KOPT-K1 (cell line): Measurements from ENCODE around the gene L3MBTL4.
"Not testable (repeated sequence)": the region's sequence is repeated elsewhere in the genome, so short reads cannot be mapped to it uniquely, and the experiment has no call there.

Source experiments
- H3K27ac ChIP-seq: fragments of 200-600 bp; sonication (generic); 2 replicates; pipeline ENCODE4 v1.5.1; 2016; ENCODE audit warnings: antibody characterized with exemption, mild to moderate bottlenecking, low read depth, low read length; ENCODE audit not compliant: poor library complexity, severe bottlenecking
- H3K36me3 ChIP-seq: fragments of 200-600 bp; sonication (generic); 2 replicates; pipeline ENCODE4 v1.5.1; 2017; ENCODE audit warnings: antibody characterized with exemption, mild to moderate bottlenecking, low read length, moderate library complexity; ENCODE audit not compliant: insufficient read depth
- H3K9me3 ChIP-seq: fragments of 200-600 bp; sonication (generic); 2 replicates; pipeline ENCODE4 v1.5.1; 2017; ENCODE audit warnings: antibody characterized with exemption, low read length, mild to moderate bottlenecking; ENCODE audit not compliant: insufficient read depth, poor library complexity, severe bottlenecking

The L3MBTL4 gene

DNA sequence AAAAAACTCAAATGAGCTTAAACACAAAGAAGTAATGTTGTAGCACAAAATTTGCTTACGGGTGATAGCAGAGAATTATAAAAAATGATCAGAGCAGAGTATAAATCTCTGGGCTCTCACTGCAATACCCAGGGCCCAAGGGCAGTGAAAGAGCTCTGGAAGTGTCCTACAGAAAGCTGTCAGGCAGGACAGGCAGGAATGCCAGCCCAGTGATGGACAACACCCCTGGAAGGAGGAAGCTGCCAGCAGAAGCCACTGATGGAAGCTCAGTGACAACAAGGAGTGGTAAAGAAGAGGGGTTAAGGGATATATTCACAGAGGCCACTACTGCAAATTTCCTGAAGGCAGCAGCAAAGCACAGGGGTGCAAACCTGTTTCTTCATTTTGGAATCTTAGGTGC, 214.9 kb downstream of the L3MBTL4 start:
- Histone ChIP-seq H3K9me3 (no peaks in the 10 kb centered on the region), H3K36me3 (no peaks in the 10 kb centered on the region), H3K27ac (no peak overlapping the region)

DNA sequence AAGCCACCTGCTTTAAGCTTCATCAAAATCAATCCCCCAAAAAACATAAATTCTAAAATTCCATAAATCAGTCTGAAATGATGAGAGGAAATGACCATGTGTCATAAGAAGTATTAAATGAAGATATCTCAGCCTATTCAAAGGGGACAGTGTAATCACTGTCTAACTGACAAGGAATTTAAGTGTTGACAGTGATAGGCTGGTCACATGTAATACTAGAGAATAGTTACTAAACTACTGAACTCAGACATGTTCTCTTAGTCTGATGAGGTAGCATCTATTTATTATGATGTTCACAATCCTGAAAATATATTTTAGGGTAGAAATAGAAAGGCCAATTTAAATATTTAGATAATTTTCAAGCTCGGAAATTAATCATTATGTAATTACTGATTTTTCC, 216.1 kb downstream of the L3MBTL4 start:
- no peaks in the 10 kb centered on the region for H3K9me3 ChIP-seq
- H3K36me3 ChIP-seq: no peaks in the 10 kb centered on the region
- no peak overlapping the region for H3K27ac ChIP-seq

DNA sequence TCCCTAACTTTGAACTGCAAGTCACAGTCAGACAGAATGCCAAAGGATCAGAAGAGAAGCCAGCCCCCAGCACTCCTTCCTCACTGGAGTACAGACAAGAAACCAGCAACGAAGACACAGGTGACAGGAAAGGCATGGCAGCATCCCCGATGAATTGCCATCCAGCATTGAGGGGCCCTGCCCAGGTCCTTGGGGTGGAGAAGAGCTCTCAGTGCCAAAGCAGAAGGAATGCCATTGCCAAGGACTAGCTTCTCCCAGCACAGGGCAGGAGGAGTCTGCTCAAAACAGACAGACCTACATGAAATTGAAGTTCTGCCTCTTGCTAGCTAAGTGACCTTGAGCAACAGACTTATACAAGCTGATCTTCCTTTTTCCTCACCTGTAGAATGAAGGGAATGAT, 220.1 kb downstream of the L3MBTL4 start:
- Histone ChIP-seq H3K9me3 (no peaks in the 10 kb centered on the region), H3K27ac (no peak overlapping the region), H3K36me3 (no peaks in the 10 kb centered on the region)

DNA sequence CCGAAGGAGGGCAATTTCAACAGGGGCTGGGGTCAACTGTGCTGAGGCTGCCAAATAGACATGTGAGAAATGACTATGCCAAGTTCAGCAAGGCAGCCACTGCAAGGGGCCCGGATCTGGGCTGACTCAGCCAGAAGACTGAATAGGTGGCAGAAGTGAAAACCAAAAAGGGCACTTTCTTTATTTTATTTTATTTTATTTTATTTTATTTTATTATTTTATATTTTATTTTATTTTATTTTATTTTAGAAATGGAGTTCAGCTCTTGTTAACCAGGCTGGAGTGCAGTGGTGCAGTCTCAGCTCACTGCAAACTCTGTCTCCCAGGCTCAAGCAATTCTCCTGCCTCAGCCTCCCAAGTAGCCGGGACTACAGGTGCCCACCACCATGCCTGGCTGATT, 228.9 kb downstream of the L3MBTL4 start:
- not testable (repeated sequence) for H3K36me3 ChIP-seq, H3K9me3 ChIP-seq, H3K27ac ChIP-seq

DNA sequence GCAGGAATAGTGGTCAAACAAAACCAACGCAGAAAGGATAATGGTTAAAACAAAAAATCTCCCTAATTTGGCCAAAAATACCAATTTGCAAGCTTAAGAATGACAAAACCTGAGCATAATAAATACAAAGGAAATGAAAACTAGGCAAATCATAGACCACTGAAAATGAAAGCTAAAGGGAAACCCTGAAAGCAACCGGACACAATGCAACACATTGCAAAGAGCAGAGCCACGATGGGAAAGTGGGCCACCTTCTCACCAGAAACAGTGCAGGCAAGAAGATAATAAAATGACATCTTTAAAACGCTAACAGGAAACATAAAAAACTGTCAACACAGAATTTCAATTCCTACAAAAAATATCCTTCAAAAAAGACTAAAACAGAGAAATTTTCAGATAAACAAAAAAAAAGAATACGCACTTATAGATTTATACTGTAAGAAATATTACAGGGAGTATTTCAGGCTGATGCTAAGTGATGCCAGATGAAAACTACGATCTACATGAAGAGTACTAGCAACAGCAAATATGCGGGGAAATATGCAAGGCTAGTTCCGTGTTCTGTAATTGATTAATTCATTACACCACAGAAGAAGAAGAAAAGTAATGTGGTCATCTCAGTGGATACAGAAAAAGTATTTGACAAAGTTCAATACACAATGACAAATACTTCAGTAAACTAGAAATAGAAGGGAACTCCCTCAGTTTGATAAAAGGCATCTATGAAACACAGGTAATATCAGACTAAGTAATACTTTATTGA, 239.5 kb downstream of the L3MBTL4 start:
- no peak overlapping the region for H3K27ac ChIP-seq
- H3K9me3 ChIP-seq: no peaks in the 10 kb centered on the region
- no peaks in the 10 kb centered on the region for H3K36me3 ChIP-seq

DNA sequence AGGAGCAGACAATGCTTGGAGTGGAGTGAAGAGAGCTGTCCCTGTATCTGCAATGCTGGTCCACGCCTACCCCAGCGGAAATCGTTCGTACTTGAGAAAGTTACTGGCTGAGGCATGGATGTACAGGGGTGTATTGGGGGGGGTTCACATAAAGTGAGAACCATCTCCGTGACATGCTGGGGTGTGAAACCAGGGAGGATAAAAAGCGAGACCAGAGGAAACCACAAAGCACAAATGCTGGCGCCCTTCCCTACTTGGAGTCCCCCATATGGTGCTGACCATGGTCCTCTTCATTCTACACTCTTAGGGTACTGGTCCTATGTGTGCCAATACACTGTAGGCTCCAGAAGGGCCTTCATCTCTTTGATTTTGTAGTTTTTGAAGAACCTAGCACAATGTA, 244.1 kb downstream of the L3MBTL4 start:
- Histone ChIP-seq H3K27ac (no peak overlapping the region), H3K9me3 (no peaks in the 10 kb centered on the region), H3K36me3 (no peaks in the 10 kb centered on the region)

DNA sequence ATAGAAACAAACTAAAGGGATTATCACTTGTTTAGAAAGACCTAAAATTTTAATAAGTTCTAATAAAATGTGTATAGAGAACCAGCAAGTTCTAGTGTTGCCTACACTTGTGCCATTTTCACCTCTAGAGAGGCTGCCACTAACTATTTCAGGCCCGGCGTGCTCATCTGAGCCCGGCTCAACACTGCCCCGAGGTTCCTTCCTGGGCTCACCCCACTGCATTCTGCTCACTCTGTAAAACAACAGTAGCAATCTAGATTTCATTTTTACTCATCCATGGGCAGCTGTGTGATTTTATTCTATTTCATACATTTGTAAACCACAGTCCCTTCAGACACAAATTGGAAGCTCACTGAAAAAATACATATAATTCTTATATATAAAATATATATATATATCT, 253.2 kb downstream of the L3MBTL4 start:
- no peaks in the 10 kb centered on the region for H3K9me3 ChIP-seq
- H3K27ac ChIP-seq: no peak overlapping the region
- H3K36me3 ChIP-seq: no peaks in the 10 kb centered on the region

DNA sequence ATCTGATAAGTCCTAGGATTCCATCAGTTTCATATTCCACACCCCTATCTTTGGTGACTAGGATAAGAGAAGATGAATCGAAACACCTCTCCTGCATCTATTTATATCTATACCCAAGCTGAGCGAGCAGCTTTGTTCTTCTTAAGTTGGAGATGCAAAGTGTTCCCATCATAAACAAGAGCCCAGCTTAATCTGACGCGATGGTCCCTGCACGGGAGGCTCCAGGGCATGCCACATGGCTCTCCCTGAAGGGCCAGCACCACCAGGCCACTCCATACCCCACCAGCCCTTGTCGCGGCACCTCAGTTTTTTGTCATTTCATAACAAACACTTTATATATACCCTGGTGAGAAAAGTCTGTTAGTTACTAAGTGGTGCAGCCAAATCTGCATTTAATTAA, 255.3 kb downstream of the L3MBTL4 start:
- H3K36me3 ChIP-seq: no peaks in the 10 kb centered on the region
- no peak overlapping the region for H3K27ac ChIP-seq

DNA sequence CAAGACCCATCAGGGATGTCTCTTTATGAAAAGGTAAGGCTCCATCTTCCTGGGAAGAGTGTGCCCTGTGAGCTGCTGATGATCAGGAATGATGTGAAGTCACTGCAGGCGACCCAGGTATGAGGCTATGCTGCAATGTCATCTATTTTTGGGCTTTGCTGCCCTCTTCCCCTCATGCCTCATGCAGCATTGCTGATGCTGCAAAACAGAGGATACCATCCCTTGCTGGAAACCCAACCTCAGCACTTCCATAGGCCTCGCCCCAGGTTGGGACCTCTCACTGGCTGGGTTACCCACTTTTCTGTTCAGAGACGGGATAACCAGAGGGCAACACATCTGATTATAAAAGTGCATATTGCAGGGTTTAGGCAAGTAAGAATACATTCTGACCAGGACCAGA, 255.8 kb downstream of the L3MBTL4 start:
- Histone ChIP-seq H3K36me3 (no peaks in the 10 kb centered on the region), H3K27ac (no peak overlapping the region), H3K9me3 (no peaks in the 10 kb centered on the region)

More for the DNA sequence above, 255.3 kb downstream of the L3MBTL4 start:
- H3K9me3 ChIP-seq: no peaks in the 10 kb centered on the region

DNA sequence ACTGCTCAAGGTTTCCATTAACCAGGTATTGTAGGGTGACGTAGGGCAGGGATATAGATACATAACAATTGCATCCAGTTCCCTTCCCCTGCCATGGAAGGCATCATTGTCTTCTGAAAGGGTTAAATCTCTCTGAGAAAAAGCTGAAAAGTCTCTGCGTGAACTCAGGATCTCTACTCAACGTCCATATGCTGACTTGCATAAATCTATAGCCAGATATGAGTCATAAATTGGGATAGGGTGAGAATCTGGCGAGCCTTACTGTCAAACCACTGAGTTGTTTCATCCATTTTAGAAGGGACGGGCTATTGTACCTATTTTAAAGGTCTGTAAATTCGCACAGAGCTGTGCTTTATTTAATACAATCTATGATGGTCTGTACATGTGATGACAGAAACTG, 258.3 kb downstream of the L3MBTL4 start:
- no peaks in the 10 kb centered on the region for H3K36me3 ChIP-seq
- H3K27ac ChIP-seq: no peak overlapping the region
- no peaks in the 10 kb centered on the region for H3K9me3 ChIP-seq

DNA sequence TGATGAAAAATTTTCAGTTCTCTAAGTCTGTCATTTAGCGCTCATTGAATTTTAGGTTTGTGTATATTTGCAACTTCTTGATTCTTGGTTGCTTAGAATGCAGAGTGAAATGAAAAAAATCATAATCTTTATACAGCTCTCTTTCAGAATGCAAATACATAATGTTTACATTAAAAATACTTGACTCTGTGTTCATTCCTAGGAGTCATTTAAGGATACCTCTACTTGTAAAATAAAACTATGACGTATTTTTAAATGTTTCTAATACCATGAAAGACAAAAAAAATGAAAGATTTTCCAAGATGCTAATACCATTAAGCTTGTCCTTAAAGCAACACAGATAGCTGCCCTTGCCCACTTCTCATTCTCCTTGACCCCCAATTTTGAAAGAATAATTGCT, 259.0 kb downstream of the L3MBTL4 start:
- Histone ChIP-seq H3K27ac (no peak overlapping the region), H3K36me3 (no peaks in the 10 kb centered on the region)

DNA sequence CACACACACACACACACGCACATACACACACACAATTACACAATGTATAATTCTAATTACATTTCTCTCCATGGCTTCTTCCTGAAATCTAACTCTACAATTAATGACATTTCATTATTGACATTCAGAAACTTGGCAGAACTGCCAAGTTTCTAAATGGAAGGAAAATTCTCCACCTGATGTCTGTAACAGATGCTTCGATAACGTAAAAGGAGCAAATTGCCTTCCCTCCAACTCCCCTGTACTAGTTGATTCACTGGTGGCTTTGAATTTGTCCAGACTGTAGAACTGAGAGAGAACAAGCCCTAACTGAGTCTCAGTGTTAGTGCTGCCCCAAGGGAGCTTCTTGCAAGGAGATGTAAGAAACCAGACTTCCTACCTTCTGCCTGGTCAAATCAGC, 264.3 kb downstream of the L3MBTL4 start:
- Histone ChIP-seq H3K9me3 (no peaks in the 10 kb centered on the region), H3K36me3 (no peaks in the 10 kb centered on the region), H3K27ac (no peak overlapping the region)

More for the DNA sequence above, 259.0 kb downstream of the L3MBTL4 start:
- H3K9me3 ChIP-seq: no peaks in the 10 kb centered on the region

DNA sequence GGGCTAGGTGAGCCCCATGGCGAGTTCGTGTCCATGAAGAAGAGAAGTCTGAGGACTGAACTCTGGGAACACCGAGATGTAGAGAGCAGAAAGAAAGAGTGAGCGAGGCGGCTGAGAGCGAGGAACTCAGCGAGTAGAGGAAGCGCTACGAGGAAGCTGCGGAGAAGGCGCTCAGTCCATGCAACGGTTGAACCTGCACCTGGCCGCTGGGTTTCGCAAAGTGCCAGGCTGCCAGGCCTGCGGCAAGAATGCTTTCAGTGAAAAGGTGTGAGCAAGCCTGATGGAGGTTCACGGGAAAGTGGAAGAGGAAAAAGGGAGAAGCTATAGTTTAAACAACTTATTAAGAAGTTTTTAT, 268.4 kb downstream of the L3MBTL4 start:
- no peaks in the 10 kb centered on the region for H3K36me3 ChIP-seq
- no peak overlapping the region for H3K27ac ChIP-seq
- no peaks in the 10 kb centered on the region for H3K9me3 ChIP-seq

DNA sequence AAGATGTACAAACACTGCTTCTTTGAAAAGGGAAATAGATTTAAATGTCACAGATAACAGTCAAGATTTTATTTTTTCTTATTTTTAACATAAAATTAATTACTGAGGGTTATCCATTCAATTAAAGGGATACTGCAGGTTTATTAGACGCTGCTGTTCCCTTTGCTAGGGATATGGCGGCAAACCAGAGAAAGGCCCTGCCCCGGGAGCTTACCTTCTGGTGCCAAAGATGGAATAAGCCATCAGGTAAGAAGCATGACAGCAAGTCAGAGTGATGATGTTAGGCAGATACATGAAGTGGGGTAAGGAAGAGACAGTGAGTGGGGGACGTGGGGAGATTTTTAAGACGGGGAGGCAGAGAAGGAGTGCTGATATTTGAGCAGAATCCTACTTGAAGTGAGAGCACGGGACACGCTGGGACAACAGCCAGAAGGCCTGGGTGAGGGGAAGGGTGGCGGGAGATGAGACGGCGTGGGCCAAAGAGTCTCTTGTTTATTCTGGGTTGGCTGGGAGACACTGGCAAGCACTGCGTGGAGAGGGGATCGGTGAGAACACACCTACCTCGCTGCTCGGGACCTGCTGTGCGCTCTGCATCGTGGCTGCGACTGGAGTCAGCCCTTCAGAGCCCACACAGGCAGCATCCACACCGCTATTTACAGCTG, 268.9 kb downstream of the L3MBTL4 start:
- H3K36me3 ChIP-seq: no peaks in the 10 kb centered on the region
- H3K9me3 ChIP-seq: no peaks in the 10 kb centered on the region
- no peak overlapping the region for H3K27ac ChIP-seq

DNA sequence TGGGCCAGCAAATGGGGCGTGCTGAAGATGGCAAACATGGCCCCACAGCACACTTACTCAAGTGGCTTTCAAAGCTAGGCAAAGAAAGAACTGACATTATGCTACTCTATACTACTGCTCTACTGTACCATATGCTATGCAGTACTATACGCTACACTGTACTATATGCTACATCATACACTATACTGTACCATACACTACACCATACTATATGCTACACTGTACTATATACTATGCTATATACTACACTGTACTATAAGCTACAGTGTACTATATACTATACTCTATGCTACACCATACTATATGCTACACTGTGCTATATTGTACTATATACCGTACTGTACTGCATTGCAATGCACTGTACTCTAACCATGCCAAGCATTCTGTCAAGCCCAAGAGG, 275.7 kb downstream of the L3MBTL4 start:
- H3K36me3 ChIP-seq: no peaks in the 10 kb centered on the region

DNA sequence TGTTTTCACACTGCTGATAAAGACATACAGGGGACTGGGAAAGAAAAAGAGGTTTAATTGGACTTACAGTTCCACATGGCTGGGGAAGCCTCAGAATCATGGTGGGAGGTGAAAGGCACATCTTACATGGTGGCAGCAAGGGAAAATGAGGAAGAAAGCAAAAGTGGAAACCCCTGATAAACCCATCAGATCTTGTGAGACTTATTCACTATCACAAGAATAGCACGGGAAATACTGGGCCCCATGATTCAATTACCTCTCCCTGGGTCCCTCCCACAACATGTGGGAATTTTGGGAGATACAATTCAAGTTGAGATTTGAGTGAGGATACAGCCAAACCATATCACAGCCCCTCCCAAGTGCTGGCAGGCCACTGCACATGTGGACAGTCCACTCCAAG, 278.8 kb downstream of the L3MBTL4 start:
- H3K9me3 ChIP-seq, H3K27ac ChIP-seq, H3K36me3 ChIP-seq: not testable (repeated sequence)

More for the DNA sequence above, 275.7 kb downstream of the L3MBTL4 start:
- Histone ChIP-seq H3K27ac (no peak overlapping the region), H3K9me3 (peaks cover 5% of the 10 kb centered on the region)
